ENCODE results near the gene BBS5. TPM values are rescaled to one million over a fixed set of nuclear protein-coding genes. Genes with fewer than 3 reads are reported as not detected.

Gene BBS5
- polyA plus RNA-seq, 1 donor from 2014 or later: 9.1 TPM

GRCh38 chr2:169446452-169446851 lies 32.8 kb upstream of the BBS5 start:
- Histone ChIP-seq H2AFZ (ENCODE audit: low read depth, low read length) (no peak overlapping the region), H3F3A (ENCODE audit: insufficient read depth, low read length, poor library complexity, severe bottlenecking) (no peaks in the 10 kb centered on the region), H3K9ac (ENCODE audit: low read length) (no peak overlapping the region), H3K9me3 (ENCODE audit: low read length) (no peaks in the 10 kb centered on the region), H3K4me3 (ENCODE audit: low read length) (no peak overlapping the region), H3K9me2 (ENCODE audit: insufficient read depth, low read length) (no peaks in the 10 kb centered on the region), H3K27me3 (ENCODE audit: insufficient read depth, low read depth, low read length) (peaks cover 2% of the 10 kb centered on the region), H3K79me2 (replicated peaks; ENCODE audit: insufficient read depth, low read length) (no peaks in the 10 kb centered on the region), H3K4me2 (ENCODE audit: low read length) (no peak overlapping the region), H4K20me1 (ENCODE audit: insufficient read depth) (no peaks in the 10 kb centered on the region), H3K36me3 (ENCODE audit: insufficient read depth, low read length) (no peaks in the 10 kb centered on the region), H3K27ac (ENCODE audit: low read length) (no peak overlapping the region)
- no peak for TF ChIP-seq RAD21 (conservative IDR thresholded peaks at IDR 0.05)
- TF ChIP-seq EP300 (conservative IDR thresholded peaks at IDR 0.05; ENCODE audit: poor library complexity, severe bottlenecking): no peak
- no peak for TF ChIP-seq EZH2 (IDR thresholded peaks at IDR 0.05; ENCODE audit: borderline replicate concordance, insufficient read depth, low read length, poor library complexity, severe bottlenecking)
- no peak for TF ChIP-seq REST (IDR thresholded peaks at IDR 0.05; ENCODE audit: borderline replicate concordance)
- TF ChIP-seq SMC3 (conservative IDR thresholded peaks at IDR 0.05; ENCODE audit: poor library complexity): no peak
- no peak for TF ChIP-seq TAF1 (IDR thresholded peaks at IDR 0.05; ENCODE audit: low read depth)
- TF ChIP-seq POLR2AphosphoS5 (IDR thresholded peaks at IDR 0.05): no peak
- no peak for TF ChIP-seq CTCF (IDR thresholded peaks at IDR 0.05; ENCODE audit: poor library complexity, severe bottlenecking)
- no peak for TF ChIP-seq MXI1 (conservative IDR thresholded peaks at IDR 0.05; ENCODE audit: poor library complexity, severe bottlenecking)

- Histone ChIP-seq H3K27ac (ENCODE audit: low read length) (no peak overlapping the region), H3K9me3 (ENCODE audit: low read length) (no peaks in the 10 kb centered on the region), H3K27me3 (ENCODE audit: insufficient read depth, low read depth, low read length) (no peaks in the 10 kb centered on the region), H3K79me2 (replicated peaks; ENCODE audit: insufficient read depth, low read length) (no peaks in the 10 kb centered on the region), H3K36me3 (ENCODE audit: insufficient read depth, low read length) (no peaks in the 10 kb centered on the region), H3F3A (ENCODE audit: insufficient read depth, low read length, poor library complexity, severe bottlenecking) (no peaks in the 10 kb centered on the region), H4K20me1 (ENCODE audit: insufficient read depth) (no peaks in the 10 kb centered on the region), H2AFZ (ENCODE audit: low read depth, low read length) (no peak overlapping the region), H3K4me3 (ENCODE audit: low read length) (no peak overlapping the region), H3K9ac (ENCODE audit: low read length) (no peak overlapping the region), H3K9me2 (ENCODE audit: insufficient read depth, low read length) (no peaks in the 10 kb centered on the region), H3K4me2 (ENCODE audit: low read length) (no peak overlapping the region)
- TF ChIP-seq EZH2 (IDR thresholded peaks at IDR 0.05; ENCODE audit: borderline replicate concordance, insufficient read depth, low read length, poor library complexity, severe bottlenecking): no peak
- TF ChIP-seq RAD21 (conservative IDR thresholded peaks at IDR 0.05): no peak
- TF ChIP-seq MXI1 (conservative IDR thresholded peaks at IDR 0.05; ENCODE audit: poor library complexity, severe bottlenecking): no peak
Observed at GRCh38 chr2:169448316-169448715, 31.0 kb upstream of the BBS5 start.

GRCh38 chr2:169448865-169449264 lies 30.4 kb upstream of the BBS5 start:
- Histone ChIP-seq H3K9ac (ENCODE audit: low read length) (no peak overlapping the region), H3F3A (ENCODE audit: insufficient read depth, low read length, poor library complexity, severe bottlenecking) (no peaks in the 10 kb centered on the region), H3K4me2 (ENCODE audit: low read length) (no peak overlapping the region), H3K36me3 (ENCODE audit: insufficient read depth, low read length) (no peaks in the 10 kb centered on the region), H3K79me2 (replicated peaks; ENCODE audit: insufficient read depth, low read length) (no peaks in the 10 kb centered on the region), H3K9me3 (ENCODE audit: low read length) (no peaks in the 10 kb centered on the region), H3K27me3 (ENCODE audit: insufficient read depth, low read depth, low read length) (no peaks in the 10 kb centered on the region), H3K27ac (ENCODE audit: low read length) (no peak overlapping the region), H2AFZ (ENCODE audit: low read depth, low read length) (no peak overlapping the region), H3K4me3 (ENCODE audit: low read length) (no peak overlapping the region), H4K20me1 (ENCODE audit: insufficient read depth) (no peaks in the 10 kb centered on the region), H3K9me2 (ENCODE audit: insufficient read depth, low read length) (no peaks in the 10 kb centered on the region)
- TF ChIP-seq RAD21 (conservative IDR thresholded peaks at IDR 0.05) (no peak), EP300 (conservative IDR thresholded peaks at IDR 0.05; ENCODE audit: poor library complexity, severe bottlenecking) (no peak), EZH2 (IDR thresholded peaks at IDR 0.05; ENCODE audit: borderline replicate concordance, insufficient read depth, low read length, poor library complexity, severe bottlenecking) (no peak), TAF1 (IDR thresholded peaks at IDR 0.05; ENCODE audit: low read depth) (no peak), POLR2AphosphoS5 (IDR thresholded peaks at IDR 0.05) (no peak), SMC3 (conservative IDR thresholded peaks at IDR 0.05; ENCODE audit: poor library complexity) (no peak), MXI1 (conservative IDR thresholded peaks at IDR 0.05; ENCODE audit: poor library complexity, severe bottlenecking) (no peak)

Data from neural cell (in vitro differentiated cells).